Activated naive CD4-positive, alpha-beta T cell treated with anti-CD3 and anti-CD28 coated beads, Interleukin-2, amount 50 U/mL, for 72 hours (primary cell): ENCODE results near the gene MCEMP1. TPM values are rescaled to one million over a fixed set of nuclear protein-coding genes. Genes with fewer than 3 reads are reported as not detected.

Experiments
- ATAC-seq, 2 donors: fragments of 150-1000 bp; cut with Tn5 transposase; 2 replicates each; pipeline ENCODE4 v1.10.0; 2021; ENCODE audit warnings: mild to moderate bottlenecking in 2 of 2, moderate library complexity in 2 of 2
- DNase-seq, 2 donors: peaks; one replicate each; pipeline ENCODE4 v3.0.0; 2021 to 2022; ENCODE audit warnings: low spot score in 2 of 2
- H3K27ac Mint-ChIP-seq, 2 donors: one replicate each; pipeline ENCODE4 v1.8.0; 2022; ENCODE audit warnings: mild to moderate bottlenecking in 2 of 2, mixed read lengths in 2 of 2
- H3K36me3 Mint-ChIP-seq, 2 donors: one replicate each; pipeline ENCODE4 v1.8.0; 2022; ENCODE audit warnings: mixed read lengths in 2 of 2
- H3K9me3 Mint-ChIP-seq, 2 donors: one replicate each; pipeline ENCODE4 v1.8.0; 2022; ENCODE audit warnings: mixed read lengths in 2 of 2
- total RNA-seq, 2 donors: library from RNA; stranded (reverse); gene quantifications; one replicate each; pipeline ENCODE4 v1.2.3, GENCODE V29; 2022

MCEMP1 gene
- total RNA-seq, 2 donors from 2014 or later, result not detected

DNA sequence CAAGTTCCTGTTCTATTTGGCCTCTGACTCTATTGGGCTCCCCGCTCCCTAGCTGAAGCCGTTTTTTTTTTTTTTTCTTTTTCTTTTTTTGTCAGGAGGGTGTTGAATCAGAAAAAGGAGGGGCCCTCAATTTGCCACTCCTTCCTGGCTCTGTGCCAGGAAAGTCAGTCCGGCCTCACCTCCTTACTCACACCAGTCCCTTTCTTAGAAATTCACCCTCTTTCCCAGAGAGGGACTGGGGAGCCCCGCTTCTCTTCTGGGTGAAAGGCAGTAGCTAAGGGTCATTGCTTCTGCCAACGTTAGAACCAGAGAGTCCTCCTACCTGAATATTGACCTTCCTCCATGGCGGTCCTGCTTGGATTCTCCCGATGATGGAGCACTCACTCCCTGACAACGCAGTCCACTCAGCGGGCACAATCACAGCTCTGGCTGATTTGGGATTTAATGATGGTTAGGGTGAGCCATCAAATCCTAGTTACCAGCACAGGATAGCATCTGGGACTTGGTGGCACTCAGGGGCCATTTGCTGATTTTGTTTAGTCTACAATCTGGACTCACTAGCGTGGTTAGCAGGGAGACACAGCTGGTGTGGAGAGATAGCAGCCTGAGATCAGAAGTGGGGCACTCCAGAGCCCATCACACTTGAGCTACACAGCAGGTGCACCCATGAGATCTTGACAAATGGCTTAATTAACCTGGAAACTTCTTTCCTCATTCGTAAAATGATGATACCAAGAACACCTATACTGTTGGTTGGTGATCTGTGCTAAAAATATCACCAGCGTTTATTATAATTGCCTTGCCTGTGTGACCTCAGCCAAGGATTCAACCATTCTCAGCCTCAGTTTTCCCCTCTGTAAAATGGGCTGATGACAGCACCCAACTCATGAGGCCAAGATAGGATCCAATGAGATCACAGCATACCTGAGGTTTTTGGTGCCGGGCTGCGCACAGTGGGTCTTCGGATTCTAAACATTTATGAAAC, 22.8 kb downstream of the MCEMP1 start:
- DNase-seq, result peak in 1 of 2 donors; percentile 41
- no peaks in the 10 kb centered on the region for H3K36me3 Mint-ChIP-seq
- no peaks in the 10 kb centered on the region for H3K9me3 Mint-ChIP-seq
- H3K27ac Mint-ChIP-seq, result peak overlapping the region; percentile 8 to 23
- ATAC-seq, result peak; percentile 80 to 81

DNA sequence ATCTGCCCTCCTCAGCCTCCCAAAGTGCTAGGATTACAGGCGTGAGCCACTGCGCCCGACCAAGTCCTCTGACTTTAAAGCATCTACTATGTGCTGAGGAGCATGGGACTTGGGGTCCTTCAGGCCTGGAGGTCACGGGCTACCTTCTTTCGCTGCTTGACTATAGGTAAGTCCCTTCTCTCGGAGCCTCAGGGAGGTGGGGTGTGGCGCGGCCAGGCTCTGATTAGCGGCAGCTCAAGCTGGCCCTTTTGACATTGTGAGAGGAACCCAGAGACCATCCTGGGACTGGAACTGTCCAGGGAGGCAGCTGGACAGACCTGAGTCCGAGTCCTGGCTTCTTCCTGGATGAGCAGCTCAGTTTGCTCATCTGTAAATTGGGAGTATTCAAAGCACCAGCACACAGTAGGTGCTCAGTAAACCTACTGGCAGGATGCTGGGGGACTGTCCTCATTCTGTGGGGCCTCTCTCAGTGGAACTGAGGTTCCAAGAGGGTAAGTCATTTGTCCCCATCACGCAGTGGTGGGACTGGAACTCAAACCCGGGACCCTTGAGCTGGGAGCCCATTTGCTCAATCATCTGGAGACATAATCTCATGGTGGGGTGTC, 24.3 kb downstream of the MCEMP1 start:
- Mint-ChIP-seq H3K9me3 (no peaks in the 10 kb centered on the region), H3K36me3 (no peaks in the 10 kb centered on the region), H3K27ac (no peak overlapping the region)
- no peak for ATAC-seq
- DNase-seq, result no peak

DNA sequence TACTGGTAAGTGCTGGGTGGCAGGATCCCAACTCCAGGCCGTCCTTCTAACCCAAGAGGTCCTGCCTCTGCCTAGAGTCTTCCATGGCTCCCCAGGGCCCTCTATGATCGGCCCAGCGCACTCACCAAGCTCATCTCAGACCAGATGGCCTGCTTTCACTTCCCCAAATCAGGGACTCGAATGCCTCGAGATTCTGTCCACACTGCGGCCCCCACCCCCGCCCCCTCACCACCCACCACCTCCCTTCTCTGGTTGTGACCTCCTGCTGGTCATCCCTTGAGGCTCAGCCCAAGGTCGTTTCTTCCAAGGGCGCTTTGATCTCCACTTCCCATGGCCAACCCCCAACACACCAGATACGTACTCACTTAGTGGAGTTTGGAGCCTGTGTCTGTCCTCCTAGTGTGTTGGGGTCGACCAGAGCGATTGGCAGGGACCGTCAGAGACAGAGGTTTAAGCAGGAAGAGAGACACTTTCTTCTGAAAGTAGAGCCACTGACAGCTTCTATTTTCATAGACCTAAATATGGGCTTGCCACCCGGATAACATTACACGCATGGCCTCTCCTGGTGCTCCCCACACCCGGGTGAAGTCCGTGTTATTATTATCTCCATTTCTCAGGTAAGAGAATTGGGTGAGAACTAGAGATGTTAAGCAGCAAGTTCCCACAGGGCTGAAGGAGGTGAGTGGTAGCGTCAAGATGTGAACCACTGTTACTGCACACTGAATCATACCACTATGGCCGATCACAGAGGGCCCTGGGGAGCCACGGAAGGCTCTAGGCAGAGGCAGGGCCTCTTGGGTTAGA, 25.0 kb downstream of the MCEMP1 start, which contains the start of gene FCER2:
TSS of gene FCER2 (minus strand) at position 478 of the 804 bp plus-strand sequence. CDS start 2,371 bp downstream, outside the sequence.
- Mint-ChIP-seq H3K9me3 (no peaks in the 10 kb centered on the region), H3K27ac (no peak within 1 kb of the TSS), H3K36me3 (no peaks in the 10 kb centered on the region)
- no peak for DNase-seq
- ATAC-seq, result no peak

DNA sequence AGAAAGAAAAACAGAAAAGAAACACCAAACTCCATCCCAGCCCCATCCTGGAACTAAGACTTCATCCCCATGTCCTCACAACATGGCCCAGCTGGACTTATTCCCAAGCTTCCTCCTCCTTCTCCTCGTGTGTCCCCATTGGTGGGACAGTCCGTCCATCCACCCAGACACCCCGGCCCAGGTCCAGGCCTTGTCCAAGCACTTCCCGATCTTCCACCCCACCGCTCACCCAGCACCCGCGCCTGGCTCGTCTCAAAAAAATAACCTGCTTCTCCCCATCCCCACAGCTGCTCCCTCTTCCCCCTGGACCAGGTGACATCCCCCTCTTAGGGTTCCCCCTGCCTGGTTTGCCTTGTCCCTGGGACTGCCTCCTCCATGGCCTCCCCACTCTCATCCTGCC, 26.4 kb downstream of the MCEMP1 start:
- DNase-seq (no peak), ATAC-seq (no peak)
- H3K27ac Mint-ChIP-seq, result no peak overlapping the region
- H3K36me3 Mint-ChIP-seq, result no peaks in the 10 kb centered on the region
- no peaks in the 10 kb centered on the region for H3K9me3 Mint-ChIP-seq

DNA sequence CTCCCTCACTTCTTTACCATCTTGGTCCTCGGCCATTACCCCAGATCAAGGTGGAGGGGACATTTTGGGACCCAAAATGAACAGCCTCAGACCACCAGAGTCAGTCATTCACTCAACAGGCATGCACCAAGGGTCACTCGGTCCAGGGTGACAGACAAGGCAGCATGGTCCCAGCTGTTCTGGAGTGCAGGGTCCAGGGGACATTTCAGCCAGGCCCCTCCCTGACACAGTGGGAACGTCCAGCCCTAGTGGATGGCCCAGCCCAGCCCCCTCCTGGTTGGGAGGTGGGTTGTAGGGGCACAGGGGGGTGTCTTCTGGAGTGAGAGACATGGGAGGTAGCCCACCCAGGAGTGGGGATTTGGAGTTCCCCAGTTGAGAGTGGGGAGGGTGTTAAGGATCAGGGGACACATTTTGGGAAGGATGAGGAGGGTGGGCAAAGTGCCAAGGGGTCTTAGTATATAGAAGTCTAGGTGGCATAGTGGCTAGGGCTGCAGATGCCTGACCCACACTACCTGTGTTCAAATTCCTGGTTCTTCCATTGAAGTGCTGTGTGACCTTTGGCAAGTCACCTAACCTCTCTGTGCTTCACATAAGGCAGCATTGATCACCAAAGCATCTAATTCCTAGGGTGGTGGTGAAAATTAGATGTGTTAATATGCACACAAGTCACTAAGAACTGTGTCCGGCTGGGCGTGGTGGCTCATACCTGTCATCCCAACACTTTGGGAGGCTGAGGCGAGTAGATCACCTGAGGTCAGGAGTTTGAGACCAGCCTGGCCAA, 27.6 kb downstream of the MCEMP1 start:
- Mint-ChIP-seq H3K9me3 (no peaks in the 10 kb centered on the region), H3K27ac (no peak overlapping the region), H3K36me3 (no peaks in the 10 kb centered on the region)
- DNase-seq (no peak), ATAC-seq (no peak)

DNA sequence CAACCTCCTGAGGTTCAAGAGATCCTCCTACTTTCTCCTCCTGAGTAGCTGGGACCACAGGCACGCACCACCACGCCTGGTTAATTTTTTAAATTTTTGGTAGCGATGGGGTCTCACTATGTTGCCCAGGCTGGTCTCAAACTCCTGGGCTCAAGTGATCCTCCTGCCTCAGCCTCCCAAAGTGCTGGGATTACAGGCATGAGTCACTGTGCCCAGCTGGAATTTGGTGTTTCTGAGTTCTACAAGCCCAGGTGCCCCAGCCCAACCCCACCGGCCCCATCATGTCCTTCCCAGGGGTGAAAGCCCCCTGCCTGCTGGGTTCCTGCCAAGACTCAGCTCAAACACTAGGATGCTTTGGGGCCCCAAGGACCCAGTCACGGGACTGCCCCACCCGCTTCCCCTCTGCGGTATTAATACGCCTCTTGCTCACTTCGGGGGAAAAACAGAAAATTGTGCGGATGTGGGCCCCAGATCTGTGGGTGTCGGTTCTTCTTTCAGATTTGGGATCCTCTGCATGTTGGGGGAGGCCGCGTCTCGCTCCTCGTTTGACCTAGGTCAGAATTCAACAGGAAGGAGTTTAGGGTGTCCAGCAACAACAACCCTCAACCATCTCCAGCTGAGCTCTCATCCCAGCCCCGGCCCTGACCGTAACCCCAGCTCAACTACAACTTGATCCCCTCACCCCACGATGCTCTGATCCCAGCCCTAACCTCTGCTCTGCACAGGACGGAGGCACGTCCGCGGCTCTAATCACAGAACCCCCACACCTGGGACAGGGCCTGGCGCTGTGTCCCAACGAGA, 28.7 kb downstream of the MCEMP1 start:
- H3K27ac Mint-ChIP-seq, result peak overlapping the region; percentile 73 to 75
- DNase-seq, result peak; percentile 61 to 79
- ATAC-seq, result peak; percentile 92 to 97
- no peaks in the 10 kb centered on the region for H3K36me3 Mint-ChIP-seq
- H3K9me3 Mint-ChIP-seq, result no peaks in the 10 kb centered on the region

DNA sequence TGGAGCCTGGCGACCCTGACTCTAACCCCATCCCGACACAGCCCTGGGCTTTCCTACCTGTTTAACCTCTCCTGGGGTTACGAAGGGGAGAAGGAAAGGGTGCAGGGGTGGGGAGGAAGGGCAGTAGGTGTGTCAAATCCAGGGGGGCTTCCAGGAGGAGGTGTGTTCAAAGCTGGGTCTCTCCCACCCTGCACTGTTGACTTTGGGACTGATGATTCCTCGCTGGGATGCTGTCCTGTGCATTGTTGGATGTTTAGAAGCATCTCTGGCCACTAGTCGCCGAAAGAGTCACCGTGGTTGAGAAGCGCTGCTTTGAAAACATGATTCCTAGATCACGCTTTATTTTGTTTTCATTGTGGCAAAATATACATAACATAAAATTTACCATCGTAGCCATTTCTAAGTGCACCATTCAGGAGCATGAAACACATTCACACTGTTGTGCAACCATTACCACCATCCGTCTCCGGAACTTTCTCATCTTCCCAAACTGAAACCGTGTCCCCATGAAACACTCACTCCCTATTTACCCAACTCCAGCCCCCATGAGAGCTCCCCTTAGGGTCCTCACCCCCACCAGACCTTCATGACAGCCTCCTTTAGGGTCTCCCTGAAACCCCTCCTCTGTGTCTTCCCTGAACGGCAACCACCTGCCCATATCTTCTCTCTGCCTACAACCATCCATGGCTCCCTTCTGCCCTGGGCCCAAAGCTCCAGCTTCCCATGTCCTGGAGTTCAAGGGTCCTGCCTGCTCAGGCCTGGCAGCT, 29.5 kb downstream of the MCEMP1 start:
- Mint-ChIP-seq H3K27ac (peak overlapping the region; percentile 73 to 75), H3K9me3 (no peaks in the 10 kb centered on the region), H3K36me3 (no peaks in the 10 kb centered on the region)
- ATAC-seq, result no peak
- no peak for DNase-seq

DNA sequence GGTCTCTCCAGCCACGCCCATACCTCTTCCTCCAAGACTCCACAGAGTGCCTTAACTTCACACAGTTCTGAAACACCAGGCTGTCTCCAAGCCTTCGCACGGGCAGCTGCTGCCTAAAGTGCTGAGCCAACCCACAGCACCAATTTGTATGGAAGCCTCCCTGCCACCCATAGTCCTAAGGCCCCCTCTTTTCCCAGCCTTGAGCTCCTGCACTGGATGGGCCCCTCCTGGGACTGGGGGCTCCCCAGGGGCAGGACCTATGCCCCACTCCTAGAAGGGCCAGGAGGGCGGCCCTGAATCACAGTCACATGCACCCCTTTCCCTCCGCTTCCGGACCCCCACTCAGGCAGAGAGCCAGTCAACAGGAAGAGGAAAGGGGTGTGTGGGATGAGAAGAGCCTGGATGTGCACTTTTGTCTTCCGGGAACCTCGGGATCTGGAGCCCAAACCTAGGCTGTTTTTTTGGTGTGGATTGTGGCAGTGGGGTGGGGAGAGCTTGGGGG, 30.1 kb downstream of the MCEMP1 start:
- ATAC-seq, result no peak
- no peak for DNase-seq
- Mint-ChIP-seq H3K9me3 (no peaks in the 10 kb centered on the region), H3K27ac (peak overlapping the region in 1 of 2 donors; percentile 73), H3K36me3 (no peaks in the 10 kb centered on the region)

DNA sequence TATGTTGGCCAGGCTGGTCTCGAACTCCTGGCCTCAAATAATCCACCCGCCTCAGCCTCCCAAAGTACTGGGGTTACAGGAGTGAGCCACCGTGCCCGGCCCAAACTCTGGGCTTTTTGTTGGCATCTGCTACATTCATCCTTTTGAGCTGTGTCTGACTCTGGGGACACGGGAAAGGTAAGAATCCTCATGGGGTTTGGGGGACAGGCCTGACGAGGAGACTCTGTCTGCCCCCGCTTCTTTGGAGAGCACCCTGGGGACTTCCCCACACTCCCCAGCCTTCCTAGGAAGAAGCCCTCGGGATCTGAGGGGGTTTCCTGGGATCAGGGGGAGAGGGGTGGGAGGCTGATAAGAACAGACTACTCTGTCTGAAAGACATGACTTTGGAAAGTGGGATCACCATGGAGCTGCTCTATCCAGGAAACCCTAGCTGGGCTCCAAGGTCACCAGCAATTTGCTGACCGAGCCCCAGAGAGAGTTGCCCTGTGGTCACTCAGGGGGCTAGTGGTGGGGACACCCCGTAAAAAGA, 33.1 kb downstream of the MCEMP1 start:
- H3K27ac Mint-ChIP-seq, result no peak overlapping the region
- H3K9me3 Mint-ChIP-seq, result no peaks in the 10 kb centered on the region
- ATAC-seq (no peak), DNase-seq (no peak)
- no peaks in the 10 kb centered on the region for H3K36me3 Mint-ChIP-seq

DNA sequence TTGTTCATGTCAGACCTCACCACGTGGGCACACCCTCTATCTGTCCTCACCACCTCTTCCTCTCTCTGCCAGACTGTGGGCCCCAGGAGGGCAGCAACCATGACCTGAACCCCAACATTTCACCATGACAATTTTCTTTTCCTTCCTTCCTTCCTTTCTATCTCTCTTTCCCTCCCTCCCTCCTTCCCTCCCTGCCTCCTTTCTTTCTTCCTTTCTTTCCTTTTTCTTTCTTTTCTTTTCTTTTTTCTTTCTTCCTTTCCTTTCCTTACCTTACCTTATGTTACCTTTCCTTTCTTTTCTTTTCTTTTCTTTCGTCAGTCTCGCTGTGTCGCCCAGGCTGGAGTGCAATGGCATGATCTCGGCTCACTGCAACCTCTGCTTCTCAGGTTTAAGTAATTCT, 33.7 kb downstream of the MCEMP1 start:
- DNase-seq (no peak), ATAC-seq (no peak)
- Mint-ChIP-seq H3K27ac (no peak overlapping the region), H3K9me3 (no peaks in the 10 kb centered on the region), H3K36me3 (no peaks in the 10 kb centered on the region)

DNA sequence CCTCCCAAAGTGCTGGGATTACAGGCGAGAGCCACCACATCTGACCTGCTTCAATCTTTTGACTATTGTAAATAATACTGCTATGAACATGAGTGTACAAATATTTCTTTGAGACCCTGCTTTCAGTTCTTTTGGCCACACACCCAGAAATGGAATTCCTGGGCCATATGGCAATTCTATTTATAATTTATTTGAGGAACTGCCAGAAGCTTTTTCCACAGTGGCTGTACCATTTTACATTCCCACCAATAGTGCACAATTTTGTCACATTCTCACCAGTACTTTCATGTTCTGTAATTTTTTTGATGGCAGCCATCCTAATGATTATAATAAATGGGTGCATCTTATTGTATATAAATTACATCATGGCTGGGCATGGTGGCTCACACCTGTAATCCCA, 38.8 kb downstream of the MCEMP1 start:
- ATAC-seq (no peak), DNase-seq (no peak)
- H3K36me3 Mint-ChIP-seq, result peaks cover 0 to 6% of the 10 kb centered on the region in 2 donors
- no peak overlapping the region for H3K27ac Mint-ChIP-seq
- H3K9me3 Mint-ChIP-seq, result no peaks in the 10 kb centered on the region

DNA sequence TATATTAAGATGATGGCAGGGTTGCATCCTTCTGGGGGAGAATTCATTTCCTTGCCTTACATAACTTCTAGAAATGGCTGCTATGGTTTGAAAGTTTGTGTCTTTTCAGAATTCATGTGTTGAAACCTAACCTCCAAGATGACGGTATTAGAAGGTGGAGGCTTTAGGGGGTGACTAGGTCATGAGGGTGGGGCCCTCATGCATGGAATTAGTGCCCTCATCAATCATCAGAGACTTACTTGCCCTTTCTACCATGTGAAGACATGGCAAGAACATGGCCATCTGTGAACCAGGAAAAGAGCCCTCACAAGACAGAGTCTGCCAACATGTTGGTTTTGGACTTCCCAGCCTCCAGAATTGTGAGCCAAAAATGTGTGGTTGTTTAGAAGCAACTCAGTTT, 39.9 kb downstream of the MCEMP1 start:
- ATAC-seq (no peak), DNase-seq (no peak)
- H3K36me3 Mint-ChIP-seq, result peaks cover 0 to 6% of the 10 kb centered on the region in 2 donors
- no peak overlapping the region for H3K27ac Mint-ChIP-seq
- no peaks in the 10 kb centered on the region for H3K9me3 Mint-ChIP-seq

DNA sequence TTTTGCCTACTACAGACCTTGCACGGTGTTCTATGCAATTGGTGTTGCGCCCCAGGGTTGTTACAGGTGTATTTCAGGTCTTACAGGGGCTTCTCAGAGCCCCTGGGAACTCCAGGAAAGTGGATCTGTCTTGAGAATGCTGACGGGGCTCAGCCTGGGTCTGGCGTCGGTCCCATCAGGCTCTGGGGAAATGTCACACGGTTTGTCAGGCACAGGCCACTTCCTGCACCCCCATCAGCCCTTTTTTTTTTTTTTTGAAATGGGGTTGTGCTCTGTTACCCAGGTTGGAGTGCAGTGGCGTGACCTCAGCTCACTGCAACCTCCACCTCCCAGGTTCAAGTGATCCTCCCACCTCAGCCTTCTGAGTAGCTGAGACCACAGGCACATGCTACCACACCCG, 41.8 kb downstream of the MCEMP1 start:
- Mint-ChIP-seq H3K27ac (no peak overlapping the region), H3K9me3 (no peaks in the 10 kb centered on the region), H3K36me3 (peaks cover 0 to 6% of the 10 kb centered on the region in 2 donors)
- no peak for DNase-seq
- no peak for ATAC-seq

DNA sequence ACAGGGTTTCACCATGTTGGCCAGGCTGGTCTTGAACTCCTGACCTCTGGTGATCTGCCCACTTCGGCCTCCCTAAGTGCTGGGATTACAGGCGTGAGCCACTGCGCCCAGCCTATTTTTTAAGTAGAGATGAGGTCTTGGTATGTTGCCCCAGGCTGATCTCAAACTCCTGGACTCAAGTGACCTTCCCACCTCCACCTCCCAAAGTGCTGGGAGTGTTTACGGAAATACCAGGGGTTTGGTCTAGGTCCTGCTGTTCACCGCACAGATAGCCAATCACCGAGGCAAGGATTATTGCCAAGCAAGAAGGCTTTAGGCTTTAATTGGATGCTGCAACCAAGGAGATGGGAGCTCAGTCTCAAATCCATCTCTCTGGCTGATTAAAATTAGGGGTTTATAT, 43.5 kb downstream of the MCEMP1 start:
- Mint-ChIP-seq H3K36me3 (peaks cover 0 to 6% of the 10 kb centered on the region in 2 donors), H3K27ac (no peak overlapping the region), H3K9me3 (no peaks in the 10 kb centered on the region)
- DNase-seq (no peak), ATAC-seq (no peak)
